ELR (cell line): ENCODE results near the gene PKP4.

Source experiments
- DNase-seq: peaks from one replicate; pipeline ENCODE4 v3.0.0-alpha.2; 2015; ENCODE audit warnings: low read depth

Gene PKP4

DNA sequence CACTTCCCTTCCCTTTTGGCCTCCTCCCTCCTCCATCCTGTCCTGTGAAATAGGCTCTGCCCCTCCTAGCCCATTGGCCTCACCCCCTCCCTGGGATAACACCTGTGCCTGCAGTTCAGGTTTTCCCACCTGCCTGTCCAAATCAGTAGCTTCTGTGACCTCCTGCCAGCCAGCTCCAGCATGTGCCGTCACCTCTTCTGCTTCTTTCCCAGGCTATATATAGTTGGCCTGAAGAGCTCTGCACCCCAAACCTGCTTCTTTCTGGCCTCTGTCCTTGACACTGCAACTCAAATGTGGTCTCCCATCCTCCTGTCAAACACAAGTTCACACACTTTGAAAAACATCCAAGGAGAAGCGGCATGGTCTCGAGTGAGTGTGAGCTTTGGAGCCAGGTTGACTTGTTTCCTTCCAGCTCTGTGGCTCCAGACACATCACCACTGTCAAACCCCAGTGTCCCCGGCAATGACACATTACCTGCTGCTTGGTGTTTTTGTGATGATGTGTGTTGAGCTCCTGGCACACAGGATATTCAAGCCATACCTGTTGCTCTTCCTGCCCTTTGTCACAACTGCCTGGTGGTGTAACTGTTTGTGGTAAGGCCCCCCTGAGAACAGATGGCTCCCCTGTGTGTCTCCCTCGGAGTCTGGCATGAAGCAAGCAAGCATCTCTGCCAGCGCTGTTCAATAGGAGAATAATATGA lies 194.8 kb downstream of the PKP4 start:
- no peak for DNase-seq

- DNase-seq, result no peak
Measured at GRCh38 chr2:158655628-158656027, 198.9 kb downstream of the PKP4 start.

DNA sequence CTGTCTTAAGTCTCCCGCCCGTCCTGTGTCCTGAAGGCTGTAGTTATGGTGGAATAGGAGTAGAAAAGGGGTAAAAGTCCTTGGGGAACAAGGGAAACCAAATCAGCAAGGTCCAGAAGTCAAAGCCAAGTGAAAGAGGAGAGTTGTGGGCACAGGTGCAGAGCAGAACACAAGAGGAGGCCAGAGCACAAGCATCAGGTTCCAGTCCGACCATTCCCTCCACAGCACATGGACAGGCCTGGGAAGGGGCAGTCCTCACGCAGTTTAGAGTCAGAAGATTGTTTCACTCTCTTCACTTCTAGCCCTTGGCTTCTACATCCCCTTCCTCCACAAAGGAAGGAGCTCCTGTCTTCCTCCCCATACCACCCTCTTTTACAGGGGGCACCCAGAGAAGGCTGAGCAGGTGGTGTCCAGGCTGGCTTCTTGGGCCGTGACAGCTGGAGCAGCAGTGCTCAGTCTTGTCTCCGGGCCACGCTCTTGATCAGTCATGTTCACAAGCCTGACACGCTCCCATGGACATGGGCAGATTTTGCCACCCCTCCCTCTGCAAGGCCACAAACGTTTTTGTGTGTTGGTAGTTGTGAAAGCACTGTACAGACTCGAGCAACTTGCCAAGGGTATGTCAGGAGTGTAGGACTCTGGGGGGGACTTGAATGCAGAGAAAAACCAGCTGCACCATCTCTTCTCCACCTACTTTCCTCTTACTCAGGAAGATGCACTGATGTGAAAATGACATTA lies 199.9 kb downstream of the PKP4 start:
- DNase-seq, result no peak

GRCh38 chr2:158658396-158658795 lies 201.6 kb downstream of the PKP4 start:
- DNase-seq, result no peak

GRCh38 chr2:158659483-158659882 lies 202.7 kb downstream of the PKP4 start:
- peak; percentile 61 for DNase-seq

- no peak for DNase-seq
Measured at GRCh38 chr2:158661231-158661630, 204.5 kb downstream of the PKP4 start.

- DNase-seq, result no peak
Measured at GRCh38 chr2:158662421-158662820, 205.7 kb downstream of the PKP4 start.

DNA sequence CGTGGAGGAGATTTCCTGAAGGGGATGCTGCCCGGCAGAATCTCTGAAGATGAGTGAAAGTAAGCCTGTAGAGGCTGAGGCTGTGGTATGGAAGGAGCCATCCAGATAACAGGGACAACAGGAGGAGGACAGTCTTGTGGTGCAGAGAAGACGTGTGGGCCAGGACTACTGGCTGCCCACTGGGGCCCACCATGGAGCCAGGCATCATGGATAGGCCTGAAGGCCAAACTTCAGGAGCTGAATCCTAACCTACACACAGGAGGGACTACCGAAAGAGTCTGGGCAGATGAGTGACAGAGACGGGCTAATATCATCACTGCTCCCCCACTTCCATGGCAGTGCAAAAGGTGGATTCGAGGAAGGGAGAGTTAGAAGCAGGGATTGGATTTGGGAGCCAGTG lies 207.0 kb downstream of the PKP4 start:
- DNase-seq, result no peak

GRCh38 chr2:158664987-158665386 lies 208.2 kb downstream of the PKP4 start:
- DNase-seq, result peak; percentile 70

DNA sequence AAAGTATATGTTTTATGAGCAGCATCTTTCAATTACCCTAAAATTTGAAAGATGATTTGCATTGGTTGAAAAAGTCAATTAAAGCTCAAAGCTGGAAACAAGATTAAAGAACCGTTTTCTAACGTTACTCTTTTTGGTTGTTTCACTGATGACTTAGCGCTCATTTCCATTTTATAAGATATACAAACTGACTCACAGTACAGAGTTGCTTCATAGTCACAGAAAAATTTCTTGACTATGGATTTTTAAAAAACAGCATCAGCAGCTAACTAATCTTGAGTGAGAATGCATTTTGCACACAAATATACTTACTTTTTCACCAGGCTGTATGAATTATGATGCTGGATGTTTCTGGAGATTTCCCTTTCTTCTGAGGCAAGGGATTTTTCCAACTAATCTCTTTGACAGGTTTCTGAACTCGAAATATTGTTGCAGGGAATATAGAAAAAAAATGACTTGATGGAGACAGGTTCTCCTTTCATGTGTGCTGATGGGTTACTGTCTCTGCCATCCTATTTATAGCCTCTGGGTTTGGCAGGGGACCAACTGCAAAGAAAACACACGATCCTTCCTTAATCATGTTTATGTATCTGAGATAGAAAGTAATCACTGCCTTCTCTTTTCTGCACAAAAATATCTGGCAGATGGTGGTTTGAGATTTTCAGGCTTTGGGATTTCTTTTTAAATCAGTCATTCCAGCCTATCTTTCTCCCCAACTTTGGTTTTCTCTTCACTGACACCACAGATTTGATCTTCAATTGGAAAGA lies 209.0 kb downstream of the PKP4 start:
- DNase-seq, result peak; percentile 73

- DNase-seq, result no peak
Measured at GRCh38 chr2:158666969-158667368, 210.2 kb downstream of the PKP4 start.

DNA sequence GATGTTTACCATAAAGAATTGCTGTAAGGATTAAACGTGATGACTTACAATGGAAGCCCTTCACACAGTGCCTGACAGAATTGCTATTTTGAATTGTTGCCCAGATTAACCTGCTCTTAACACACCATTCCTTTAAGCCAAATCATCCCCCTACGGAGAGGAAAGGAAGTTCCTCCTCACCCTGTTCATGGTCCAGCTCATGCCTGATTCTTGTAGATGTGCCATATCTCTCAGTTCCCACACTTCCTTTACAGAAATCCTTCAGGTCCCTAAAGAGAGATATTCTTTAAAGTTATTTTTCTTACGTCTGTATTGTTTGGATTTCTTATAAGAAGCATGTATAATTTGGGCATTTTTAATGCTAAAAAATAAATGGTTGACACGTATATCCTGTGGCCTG lies 210.8 kb downstream of the PKP4 start:
- DNase-seq, result peak; percentile 88

DNA sequence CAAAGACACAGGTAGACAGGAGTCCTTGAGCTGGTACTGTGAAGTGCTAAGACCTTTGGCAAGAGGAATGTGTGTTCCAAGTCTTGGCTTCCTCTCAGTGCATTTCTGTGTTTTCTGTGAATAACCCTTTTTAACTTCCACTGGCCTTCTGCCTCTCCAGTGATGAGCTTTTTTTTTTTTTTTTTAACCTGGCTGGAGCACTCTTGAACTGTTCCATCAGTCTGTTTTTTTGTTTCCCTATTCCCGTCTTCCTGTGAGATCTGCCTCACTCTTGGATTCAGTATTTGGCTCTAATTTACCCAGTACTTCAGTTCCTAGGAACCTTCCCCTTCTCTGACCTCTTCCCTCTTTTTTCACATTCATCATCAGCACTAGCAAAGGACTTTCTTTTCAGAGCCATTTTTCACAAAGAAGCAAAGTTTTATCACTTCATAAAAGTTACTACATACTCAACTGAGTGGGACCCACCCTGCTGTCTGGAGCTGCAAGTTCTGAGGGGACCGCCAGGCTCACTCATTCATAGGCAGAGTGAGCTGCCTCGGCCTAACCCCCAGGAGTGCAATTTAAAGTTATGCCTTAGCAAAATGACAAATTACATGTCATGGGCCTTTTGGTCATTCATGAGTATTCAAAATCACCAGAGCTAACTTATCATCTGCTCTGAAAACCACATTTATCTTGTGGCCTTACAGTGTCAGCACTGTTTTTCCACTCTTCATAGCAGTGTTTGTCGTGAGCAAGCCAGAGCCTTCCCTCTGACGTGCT lies 211.4 kb downstream of the PKP4 start:
- DNase-seq, result peak; percentile 7

DNA sequence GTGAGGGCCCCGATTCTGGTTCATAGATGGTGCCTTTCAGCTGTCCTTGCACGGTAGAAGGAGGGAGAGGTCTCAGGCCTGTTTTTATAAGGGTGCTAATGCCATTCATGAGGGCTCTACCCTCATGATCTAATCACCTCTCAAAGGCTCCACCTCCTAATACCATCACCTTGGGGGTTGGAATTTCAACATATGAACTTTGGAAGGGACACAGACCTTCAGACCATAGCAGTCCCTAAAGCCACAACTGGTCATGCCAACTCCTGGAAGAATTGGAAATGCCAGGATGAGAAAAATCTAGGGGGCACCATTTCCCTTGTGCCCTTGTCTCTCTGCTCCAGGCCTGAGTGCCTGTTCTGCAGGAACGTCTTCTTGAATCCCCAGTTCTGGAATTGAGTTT lies 213.5 kb downstream of the PKP4 start:
- DNase-seq, result no peak

- DNase-seq, result no peak
Measured at GRCh38 chr2:158671360-158672245, 214.9 kb downstream of the PKP4 start.

DNA sequence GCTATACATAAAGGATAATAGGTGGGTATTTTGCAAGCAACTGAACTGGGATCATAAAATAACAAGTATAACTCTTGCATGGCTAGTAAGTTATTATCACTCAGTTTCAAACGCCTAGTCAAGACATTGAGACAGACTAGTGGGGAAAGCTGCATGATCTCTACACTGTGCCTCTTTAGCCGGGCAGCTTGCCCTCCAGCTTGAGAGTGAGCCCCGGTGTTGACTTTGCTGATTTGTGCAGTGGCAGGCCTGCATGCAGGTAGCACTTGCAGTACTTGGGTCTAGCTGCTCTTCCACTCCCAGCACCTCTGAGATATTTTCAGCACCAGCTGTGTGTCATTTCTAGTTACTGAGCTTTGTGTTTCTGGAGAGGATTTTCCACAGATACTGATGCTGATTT lies 219.5 kb downstream of the PKP4 start:
- no peak for DNase-seq

DNA sequence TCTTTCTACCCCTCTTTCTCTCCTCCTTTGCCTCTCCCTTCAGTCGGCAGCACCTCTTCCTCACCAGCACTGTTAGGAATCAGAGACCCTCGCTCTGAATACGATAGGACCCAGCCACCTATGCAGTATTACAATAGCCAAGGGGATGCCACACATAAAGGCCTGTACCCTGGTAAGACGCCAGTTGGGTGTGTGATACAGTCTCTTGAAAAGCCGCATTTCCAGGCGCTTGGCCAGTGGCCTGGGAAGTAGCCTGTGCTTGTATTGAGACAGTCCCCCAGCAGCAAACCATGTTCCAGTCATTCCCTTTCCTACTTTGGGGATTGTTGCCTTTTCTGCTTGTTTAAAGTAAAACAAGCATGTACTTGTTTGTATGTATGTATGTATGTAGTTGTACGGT lies 219.9 kb downstream of the PKP4 start:
- DNase-seq, result no peak

GRCh38 chr2:158677542-158677941 lies 220.8 kb downstream of the PKP4 start:
- no peak for DNase-seq

- DNase-seq, result no peak
Measured at GRCh38 chr2:158681816-158682215, 225.1 kb downstream of the PKP4 start.

- DNase-seq, result no peak
Measured at GRCh38 chr2:158685646-158686045, 228.9 kb downstream of the PKP4 start.

DNA sequence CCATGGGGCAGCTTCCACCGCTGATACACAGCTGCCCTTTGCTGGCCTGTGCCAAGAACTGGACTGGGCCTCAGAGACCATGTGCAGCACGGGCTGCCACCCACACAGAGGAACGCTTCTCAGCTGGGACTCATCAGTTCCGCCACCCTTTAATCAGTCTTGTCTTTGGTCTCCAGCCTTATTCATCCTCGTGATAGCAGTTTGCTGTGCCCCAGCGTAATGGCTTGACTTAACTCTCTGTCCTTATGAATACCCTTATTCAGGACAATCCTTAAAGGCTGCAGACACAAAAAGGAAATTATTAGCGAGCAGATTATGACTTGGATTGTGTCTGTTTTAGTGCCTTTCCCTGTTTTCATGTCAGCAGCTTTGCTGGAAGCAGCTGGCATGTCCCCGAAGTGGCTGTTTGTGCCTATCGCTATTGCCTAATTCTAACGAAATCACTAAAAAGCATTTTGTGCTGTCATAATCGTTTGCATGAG lies 229.5 kb downstream of the PKP4 start:
- peak; percentile 5 for DNase-seq
